Measurements from ENCODE around the gene HPCAL1. TPM values are rescaled to one million over a fixed set of nuclear protein-coding genes. Genes with fewer than 3 reads are reported as not detected.
"Not testable (repeated sequence)": the region's sequence is repeated elsewhere in the genome, so short reads cannot be mapped to it uniquely, and the experiment has no call there.

The HPCAL1 gene
- total and polyA plus RNA-seq, 8 donors = 22.1 to 32.7 (median 26.4) TPM

- TF ChIP-seq, protein P1, sequence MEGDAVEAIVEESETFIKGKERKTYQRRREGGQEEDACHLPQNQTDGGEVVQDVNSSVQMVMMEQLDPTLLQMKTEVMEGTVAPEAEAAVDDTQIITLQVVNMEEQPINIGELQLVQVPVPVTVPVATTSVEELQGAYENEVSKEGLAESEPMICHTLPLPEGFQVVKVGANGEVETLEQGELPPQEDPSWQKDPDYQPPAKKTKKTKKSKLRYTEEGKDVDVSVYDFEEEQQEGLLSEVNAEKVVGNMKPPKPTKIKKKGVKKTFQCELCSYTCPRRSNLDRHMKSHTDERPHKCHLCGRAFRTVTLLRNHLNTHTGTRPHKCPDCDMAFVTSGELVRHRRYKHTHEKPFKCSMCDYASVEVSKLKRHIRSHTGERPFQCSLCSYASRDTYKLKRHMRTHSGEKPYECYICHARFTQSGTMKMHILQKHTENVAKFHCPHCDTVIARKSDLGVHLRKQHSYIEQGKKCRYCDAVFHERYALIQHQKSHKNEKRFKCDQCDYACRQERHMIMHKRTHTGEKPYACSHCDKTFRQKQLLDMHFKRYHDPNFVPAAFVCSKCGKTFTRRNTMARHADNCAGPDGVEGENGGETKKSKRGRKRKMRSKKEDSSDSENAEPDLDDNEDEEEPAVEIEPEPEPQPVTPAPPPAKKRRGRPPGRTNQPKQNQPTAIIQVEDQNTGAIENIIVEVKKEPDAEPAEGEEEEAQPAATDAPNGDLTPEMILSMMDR (IDR thresholded peaks at IDR 0.05) = no peak
- ATAC-seq (no peak), DNase-seq (no peak), FAIRE-seq (no peak)
- Histone ChIP-seq H3K4me1 (peaks cover 3 to 10% (median 8%) of the 10 kb centered on the region in 3 donors), H3K9me3 (no peaks in the 10 kb centered on the region), H3K36me3 (peaks cover 7 to 50% (median 45%) of the 10 kb centered on the region in 3 donors), H3K27me3 (no peaks in the 10 kb centered on the region), H3K4me3 (no peak overlapping the region), H3K27ac (no peak overlapping the region)
- intact Hi-C loops (cut with DNase I) = loop anchor here in 1 of 3 donors (10.0 kb wide), 1 partner anchor 224 kb away; no protein-coding TSS in a partner anchor
- WGBS, 2 donors = 92 to 94% methylated on average over 6 of the region's 6 CpGs
Observed at GRCh38 chr2:10440736-10441135, 138.0 kb downstream of the HPCAL1 start.

DNA sequence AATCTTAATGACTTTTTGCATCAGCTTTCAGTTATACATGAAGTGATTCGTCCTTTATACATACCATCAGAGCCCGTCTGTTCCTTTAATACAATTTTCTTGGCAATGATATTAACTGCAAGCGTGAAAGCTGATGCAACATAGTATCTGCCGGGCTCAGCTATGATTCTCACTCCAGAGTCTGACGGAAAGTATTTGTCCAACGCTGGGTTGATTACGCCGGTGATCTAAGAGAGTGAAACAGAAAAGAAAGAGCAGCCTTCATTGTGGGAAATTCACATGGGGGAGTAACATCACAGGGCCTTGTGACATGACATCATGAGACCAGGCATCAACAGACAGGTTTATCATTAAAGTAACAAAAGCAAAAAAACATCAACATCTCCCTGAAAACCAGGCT, 139.2 kb downstream of the HPCAL1 start:
- WGBS, 2 donors = 89 to 91% methylated on average over 8 of the region's 8 CpGs
- Histone ChIP-seq H3K4me3 (no peak overlapping the region), H3K9me3 (no peaks in the 10 kb centered on the region), H3K27ac (no peak overlapping the region), H3K27me3 (no peaks in the 10 kb centered on the region), H3K36me3 (peaks cover 7 to 50% (median 45%) of the 10 kb centered on the region in 3 donors), H3K4me1 (peaks cover 5 to 22% (median 15%) of the 10 kb centered on the region in 3 donors)
- no peak for ATAC-seq
- no peak for FAIRE-seq
- no peak for DNase-seq
- TF ChIP-seq, protein P1 (IDR thresholded peaks at IDR 0.05) = no peak
- intact Hi-C loops (cut with DNase I) = loop anchor here in 1 of 3 donors (10.0 kb wide), 1 partner anchor 223 kb away; no protein-coding TSS in a partner anchor

DNA sequence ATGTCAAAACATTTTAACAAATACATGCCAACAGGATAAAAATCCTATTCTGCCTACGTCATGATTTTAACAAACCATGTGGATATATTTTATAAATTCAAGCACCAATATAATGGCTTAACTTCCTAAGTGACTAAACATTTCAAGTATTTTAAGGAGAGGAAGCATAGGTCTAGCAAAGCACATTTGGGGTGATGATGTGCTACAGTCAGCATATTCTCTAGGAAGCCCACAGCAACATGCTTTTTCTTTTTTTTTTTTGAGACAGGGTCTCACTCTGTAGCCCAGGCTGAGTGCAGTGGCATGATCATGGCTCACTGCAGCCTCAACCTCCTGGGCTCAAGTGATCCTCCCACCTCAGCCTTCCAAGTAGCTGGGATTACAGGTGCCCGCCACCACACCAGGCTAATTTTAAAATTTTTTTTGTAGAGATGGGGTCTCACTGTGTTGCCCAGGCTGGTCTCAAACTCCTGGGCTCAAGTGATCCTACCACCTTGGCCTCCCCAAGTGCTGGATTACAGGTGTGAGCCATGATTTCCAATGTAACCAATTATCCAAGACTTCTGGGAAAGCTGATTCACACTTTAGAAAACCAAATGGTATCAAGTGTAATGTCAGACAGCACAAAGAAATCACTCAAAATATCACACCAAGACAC, 139.9 kb downstream of the HPCAL1 start:
- ATAC-seq, FAIRE-seq, H3K27me3 ChIP-seq, H3K27ac ChIP-seq, H3K9me3 ChIP-seq, DNase-seq, H3K4me3 ChIP-seq: not testable (repeated sequence)
- intact Hi-C loops (cut with DNase I) = loop anchor here in 1 of 3 donors (10.0 kb wide), 1 partner anchor 222 kb away; no protein-coding TSS in a partner anchor
- 92% methylated on average over 2 of the region's 2 CpGs for WGBS, 2 donors
- Histone ChIP-seq H3K36me3 (peaks cover 7 to 50% (median 45%) of the 10 kb centered on the region in 3 donors), H3K4me1 (peaks cover 8 to 22% (median 16%) of the 10 kb centered on the region in 3 donors)

DNA sequence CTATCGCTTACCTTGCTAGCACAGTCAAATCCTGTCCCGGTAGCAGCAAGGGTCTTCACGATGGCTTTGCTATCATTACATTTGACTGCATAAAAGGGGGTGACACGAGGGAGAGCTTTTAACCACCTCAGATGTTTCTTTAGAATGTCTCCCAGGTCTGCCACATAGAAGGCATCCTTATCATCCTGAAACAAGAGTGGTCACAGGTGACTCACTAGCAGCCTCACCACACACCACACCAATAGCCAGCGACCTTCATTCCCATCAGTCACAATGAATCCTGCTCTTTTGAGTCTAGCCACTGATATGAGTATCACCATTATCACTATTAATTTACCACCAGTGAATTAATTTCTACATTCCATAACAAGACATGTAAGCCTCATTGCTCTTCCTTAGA, 141.8 kb downstream of the HPCAL1 start:
- Histone ChIP-seq H3K9me3 (no peaks in the 10 kb centered on the region), H3K4me1 (peaks cover 8 to 25% (median 16%) of the 10 kb centered on the region in 3 donors), H3K27me3 (no peaks in the 10 kb centered on the region), H3K27ac (no peak overlapping the region), H3K36me3 (peaks cover 7 to 50% (median 45%) of the 10 kb centered on the region in 3 donors), H3K4me3 (no peak overlapping the region)
- intact Hi-C loops (cut with DNase I) = loop anchor here in 1 of 3 donors (10.0 kb wide), 1 partner anchor 220 kb away; no protein-coding TSS in a partner anchor
- ATAC-seq (no peak), FAIRE-seq (no peak), DNase-seq (no peak)
- 86 to 90% methylated on average over 5 of the region's 5 CpGs for WGBS, 2 donors
- TF ChIP-seq, protein P1 (IDR thresholded peaks at IDR 0.05) = no peak

DNA sequence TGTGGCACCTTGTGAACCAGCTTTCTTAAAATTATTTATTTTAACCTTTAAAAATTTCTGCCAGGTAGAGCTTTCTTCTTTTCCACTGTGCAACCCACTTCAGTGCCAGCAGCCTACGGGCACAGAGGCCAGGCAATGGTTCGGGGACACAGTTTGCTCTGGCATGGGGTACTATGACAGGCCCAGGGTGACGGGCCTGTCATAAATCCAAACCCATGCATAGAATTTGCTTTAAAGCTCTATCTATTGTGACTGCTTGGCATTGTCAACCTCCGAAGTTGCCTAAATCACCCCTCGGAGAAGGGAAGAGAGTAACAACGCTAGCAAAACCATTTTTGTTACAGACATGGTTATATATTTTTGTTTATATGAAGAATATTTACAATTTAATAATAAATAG, 143.9 kb downstream of the HPCAL1 start:
- 54% methylated on average over 6 of the region's 6 CpGs for WGBS, 2 donors
- ATAC-seq = no peak
- peaks cover 9 to 25% (median 16%) of the 10 kb centered on the region in 3 donors for H3K4me1 ChIP-seq
- intact Hi-C loops (cut with DNase I) = loop anchor here in 1 of 3 donors (10.0 kb wide), 1 partner anchor 218 kb away; no protein-coding TSS in a partner anchor
- peak overlapping the region in 1 of 4 donors; percentile 82 for H3K27ac ChIP-seq
- TF ChIP-seq, protein P1 (IDR thresholded peaks at IDR 0.05) = no peak
- peaks cover 7 to 31% (median 25%) of the 10 kb centered on the region in 3 donors for H3K36me3 ChIP-seq
- no peak for FAIRE-seq
- DNase-seq = no peak
- H3K9me3 ChIP-seq = no peaks in the 10 kb centered on the region
- no peaks in the 10 kb centered on the region for H3K27me3 ChIP-seq
- H3K4me3 ChIP-seq = peak overlapping the region in 2 of 4 donors; percentile 57 to 70
